Thoracic aorta endothelial cell (primary cell): ENCODE results near the gene NSD2. TPM values are rescaled to one million over a fixed set of nuclear protein-coding genes. Genes with fewer than 3 reads are reported as not detected.

ENCODE experiments used
- small RNA-seq: library from RNA; depleted of rRNA; stranded (forward); fragments of <200 nt; gene quantifications from one replicate; pipeline ENCODE3, GENCODE V24; 2012
- total RNA-seq: library from RNA; depleted of rRNA; stranded (reverse); fragments of >200 nt; gene quantifications from 2 replicates; pipeline ENCODE4 v1.2.3, GENCODE V29; 2012

Gene NSD2
- total RNA-seq: 127 and 148 TPM in 2 replicates

DNA sequence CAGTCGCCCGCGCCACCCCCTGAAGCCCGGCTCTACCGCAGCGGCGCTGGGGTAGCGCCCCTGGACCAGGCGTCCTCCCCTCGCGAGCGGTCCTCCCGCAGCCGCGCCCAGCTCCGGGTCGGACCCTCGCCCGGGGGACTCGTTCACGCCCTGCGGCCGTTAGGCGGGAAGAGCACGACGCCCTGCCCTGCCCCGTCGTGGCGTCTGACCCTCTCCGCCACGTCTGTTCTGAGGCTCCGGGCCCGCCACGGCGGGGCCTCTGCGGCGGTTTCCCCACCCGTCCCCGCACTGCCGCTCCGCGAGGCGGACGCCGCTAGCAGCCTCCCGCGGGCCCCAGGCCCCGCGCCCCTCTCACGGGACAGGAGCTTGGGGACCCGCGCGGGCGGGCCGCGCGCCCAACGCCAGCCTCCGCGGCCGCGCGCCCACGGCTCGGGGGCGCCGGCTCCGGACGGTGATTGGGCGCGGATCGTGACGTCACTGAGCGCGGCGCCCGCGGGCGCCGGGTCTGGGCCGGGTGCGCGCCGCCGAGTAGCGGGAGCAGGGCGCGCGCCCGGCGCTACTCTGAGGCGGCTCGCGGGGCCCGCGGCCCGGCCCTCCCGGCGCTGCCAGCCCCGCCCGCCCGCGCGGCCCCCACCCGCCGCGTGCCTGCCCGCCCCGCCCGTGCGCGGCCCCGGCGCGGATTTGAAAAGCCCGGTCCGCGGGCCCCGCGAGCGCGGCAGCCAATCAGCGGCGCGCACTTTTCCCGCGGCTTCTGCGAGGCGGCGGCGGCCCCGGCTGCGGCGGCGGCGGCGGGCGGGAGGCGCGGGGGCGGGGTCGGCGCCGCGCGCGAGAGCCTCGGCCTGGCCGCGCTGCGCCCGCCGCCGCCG, at the start of gene NSD2:
TSS of gene NSD2 (plus strand) at position 816 of the 866 bp plus-strand sequence. CDS start 29,262 bp downstream, outside the sequence.

DNA sequence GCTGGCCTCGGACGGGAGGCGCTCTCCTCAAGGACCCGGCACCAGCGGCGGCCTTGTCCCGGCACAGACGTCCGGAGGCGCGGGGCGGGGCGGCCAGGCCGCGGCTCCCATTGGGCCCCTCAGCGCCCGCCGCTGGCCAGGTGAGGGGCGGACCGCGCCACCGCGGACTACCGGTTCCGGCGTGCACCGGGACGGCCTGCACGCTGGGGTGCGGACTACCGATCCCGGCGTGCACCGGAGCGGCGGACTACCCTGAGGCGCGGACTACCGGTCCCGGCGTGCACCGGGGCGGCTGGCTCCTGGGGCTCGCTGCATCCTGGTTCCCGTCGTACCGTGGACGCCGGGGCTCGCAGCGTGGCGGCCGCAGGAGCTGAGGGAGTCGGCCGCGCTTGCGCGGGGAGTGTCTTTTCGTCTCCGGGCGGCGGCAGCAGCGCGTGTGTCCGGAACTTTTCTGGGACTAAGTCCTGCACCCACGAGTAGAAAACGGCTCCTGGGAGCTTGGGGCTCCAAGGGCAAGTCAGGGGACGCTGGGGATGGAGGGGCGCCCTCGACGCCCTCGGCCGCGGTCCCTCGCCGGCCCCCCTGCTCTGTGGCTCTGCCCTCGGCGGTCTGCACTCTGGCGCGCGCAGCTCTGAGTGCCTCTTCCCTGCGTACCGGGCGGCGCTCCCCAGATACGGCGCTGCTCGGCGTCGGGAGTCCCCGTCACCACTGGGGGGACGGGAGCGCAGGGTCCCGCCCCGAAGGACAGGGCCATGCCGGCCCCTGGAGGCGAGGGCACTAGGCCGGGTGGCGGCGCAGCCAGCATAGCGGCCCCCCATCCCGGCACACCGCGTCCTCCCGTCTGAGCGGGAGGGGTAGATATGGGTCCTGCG, 14.9 kb upstream of the NSD2 start, which contains the start of gene LETM1:
TSS of gene LETM1 (minus strand) at position 86 of the 872 bp plus-strand sequence. CDS start 206 bp downstream, outside the sequence.

DNA sequence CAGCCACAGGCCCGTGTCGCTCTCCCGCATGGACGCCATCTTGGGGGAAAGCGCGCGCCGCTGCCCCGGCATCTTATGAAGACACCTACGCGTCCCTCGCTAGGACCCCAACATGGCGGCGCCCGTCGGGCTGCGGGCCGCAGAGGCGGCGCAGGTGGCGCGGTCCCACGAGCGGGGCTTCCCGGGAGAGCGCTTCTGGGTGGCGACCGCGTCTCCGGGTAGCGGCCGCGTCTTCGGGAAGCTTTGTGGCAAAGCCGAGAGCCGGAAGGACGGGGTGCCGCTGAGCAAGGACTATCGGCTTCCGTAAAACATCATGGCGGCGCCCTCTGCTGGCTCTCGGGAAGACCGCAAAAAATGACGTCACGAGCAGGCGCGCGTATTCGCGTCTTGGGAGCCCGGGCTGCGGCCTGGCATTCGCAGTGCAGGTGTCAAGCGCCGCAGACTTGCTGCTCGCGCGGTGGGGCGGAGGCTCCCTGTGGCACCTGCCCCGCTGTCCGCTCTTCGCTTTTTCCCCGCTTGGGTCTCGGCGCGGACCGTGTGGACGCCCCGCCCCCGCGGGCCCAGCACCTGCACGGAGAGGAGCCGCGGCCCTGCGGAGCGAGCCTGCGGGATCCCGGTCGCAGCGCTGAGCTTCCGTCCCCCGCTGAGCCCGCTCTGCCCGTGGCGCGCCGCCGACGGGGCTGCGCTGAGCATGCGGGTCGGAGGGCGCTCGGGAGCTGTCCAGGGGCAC, 137.9 kb downstream of the NSD2 start, which contains the start of gene NELFA:
TSS of gene NELFA (minus strand) at position 54 of the 730 bp plus-strand sequence. CDS start at position 39, 15 bp downstream.

Small RNA genes within 50 kb of the gene (small RNA-seq; reads per million reads assigned to genes)
- 5,367 reads per million, percentile 100 among the genes with 10 or more reads in this experiment for gene SCARNA22

Other genes with a start within 250 kb of the NSD2 start
- 1.3 and 1.6 TPM in 2 replicates for gene FAM53A, start 187.1 kb upstream of the NSD2 start, total RNA-seq
- gene SLBP, start 159.1 kb upstream of the NSD2 start, total RNA-seq: 86.2 and 89.0 TPM in 2 replicates
- 14.6 and 21.3 TPM in 2 replicates for gene TMEM129, start 150.1 kb upstream of the NSD2 start, total RNA-seq
- gene TACC3, start 149.9 kb upstream of the NSD2 start, total RNA-seq: 37.4 and 49.9 TPM in 2 replicates
- 0.29 and 0.53 TPM in 2 replicates for gene FGFR3, start 78.1 kb upstream of the NSD2 start, total RNA-seq
- gene LETM1, start 15.2 kb upstream of the NSD2 start, total RNA-seq: 79.4 and 98.5 TPM in 2 replicates
- gene NELFA, start 137.6 kb downstream of the NSD2 start, total RNA-seq: 18.5 and 22.8 TPM in 2 replicates
- gene NAT8L, start 187.9 kb downstream of the NSD2 start, total RNA-seq: under 0.01 and 0.07 TPM in 2 replicates